HAP-1 (cell line): ENCODE measurements around the gene PWP1.

Experiments
- DNase-seq, 2 experiments: peaks; one replicate each; pipeline ENCODE4 v3.0.0-alpha.2; 2016 to 2020; ENCODE audit warnings: low spot score in 2 of 2
- H3K27me3 ChIP-seq: fragments of 250-450 bp; sonication (Bioruptor Pico); 2 replicates; pipeline ENCODE4 v1.5.1; 2020; ENCODE audit warnings: low read depth, mild to moderate bottlenecking, moderate library complexity
- H3K36me3 ChIP-seq: fragments of 250-450 bp; sonication (Bioruptor Pico); replicated peaks from 2 replicates; pipeline ENCODE4 v1.5.1; 2020; ENCODE audit warnings: mild to moderate bottlenecking
- H3K4me1 ChIP-seq: fragments of 250-450 bp; sonication (Bioruptor Pico); 2 replicates; pipeline ENCODE4 v1.5.1; 2020; ENCODE audit warnings: mild to moderate bottlenecking
- H3K4me3 ChIP-seq: fragments of 250-450 bp; sonication (Bioruptor Pico); 2 replicates; pipeline ENCODE4 v1.5.1; 2020; ENCODE audit warnings: mild to moderate bottlenecking, moderate library complexity
- H3K9me3 ChIP-seq: fragments of 250-450 bp; sonication (Bioruptor Pico); 2 replicates; pipeline ENCODE4 v1.5.1; 2020; ENCODE audit warnings: mild to moderate bottlenecking, moderate library complexity
- in situ Hi-C: fragments of 300-500 bp; cut with MboI; formaldehyde crosslinking; loops from 3 replicates; pipeline ENCODE4 v1.14.3; 2020; ENCODE audit warnings: low sequenced_read_pairs, inconsistent platforms, mixed read lengths

PWP1 gene

DNA sequence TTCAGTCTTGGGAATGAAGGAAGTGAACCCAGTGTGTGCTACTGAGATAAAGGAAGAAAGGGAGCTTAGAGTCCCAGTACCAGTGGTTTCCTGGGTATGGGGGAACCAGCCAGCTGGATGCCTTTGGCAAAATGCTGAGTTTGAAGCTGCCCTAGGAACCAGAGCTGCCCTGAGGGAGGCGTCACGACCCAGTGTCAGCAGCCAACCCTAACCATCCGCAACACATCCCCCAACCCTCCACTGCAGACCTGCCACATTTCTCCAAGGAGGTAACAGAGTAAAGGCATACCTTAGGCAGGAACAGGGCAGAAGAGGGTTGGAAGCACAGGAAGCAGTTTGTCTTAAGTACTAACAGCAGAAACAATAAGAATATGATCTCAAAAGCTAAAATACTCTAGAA, 46.8 kb downstream of the PWP1 start:
- DNase-seq: no peak
- Histone ChIP-seq H3K9me3 (no peaks in the 10 kb centered on the region), H3K36me3 (peaks cover 44% of the 10 kb centered on the region), H3K4me1 (no peaks in the 10 kb centered on the region), H3K27me3 (no peaks in the 10 kb centered on the region), H3K4me3 (no peak overlapping the region)
- in situ Hi-C loops: loop anchor here (25.0 kb wide), 1 partner anchor 805 kb away; no protein-coding TSS in a partner anchor

DNA sequence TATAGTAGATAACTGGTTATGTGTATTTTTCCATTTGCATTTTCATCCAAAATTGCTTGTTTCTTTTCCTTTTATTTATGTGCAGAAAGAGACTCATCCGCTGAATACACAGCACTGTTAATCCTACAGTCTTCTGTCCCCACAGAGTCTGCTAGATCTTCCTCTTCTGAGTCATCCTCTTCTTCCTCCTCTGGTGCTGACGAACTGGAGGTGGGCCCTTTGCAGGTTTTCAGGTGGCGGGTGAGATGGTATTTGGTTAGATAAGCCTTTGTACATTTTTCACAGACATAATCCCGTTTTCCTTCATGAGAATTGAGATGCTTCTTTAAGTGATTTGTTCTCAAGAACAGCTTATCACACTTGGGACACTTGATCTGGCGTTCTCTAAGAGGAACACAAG, 48.5 kb downstream of the PWP1 start:
- peaks cover 61% of the 10 kb centered on the region for H3K36me3 ChIP-seq
- no peaks in the 10 kb centered on the region for H3K27me3 ChIP-seq
- H3K4me3 ChIP-seq: no peak overlapping the region
- no peak for DNase-seq
- in situ Hi-C loops: loop anchor here (25.0 kb wide), 1 partner anchor 803 kb away; no protein-coding TSS in a partner anchor
- H3K9me3 ChIP-seq: no peaks in the 10 kb centered on the region
- H3K4me1 ChIP-seq: no peaks in the 10 kb centered on the region

DNA sequence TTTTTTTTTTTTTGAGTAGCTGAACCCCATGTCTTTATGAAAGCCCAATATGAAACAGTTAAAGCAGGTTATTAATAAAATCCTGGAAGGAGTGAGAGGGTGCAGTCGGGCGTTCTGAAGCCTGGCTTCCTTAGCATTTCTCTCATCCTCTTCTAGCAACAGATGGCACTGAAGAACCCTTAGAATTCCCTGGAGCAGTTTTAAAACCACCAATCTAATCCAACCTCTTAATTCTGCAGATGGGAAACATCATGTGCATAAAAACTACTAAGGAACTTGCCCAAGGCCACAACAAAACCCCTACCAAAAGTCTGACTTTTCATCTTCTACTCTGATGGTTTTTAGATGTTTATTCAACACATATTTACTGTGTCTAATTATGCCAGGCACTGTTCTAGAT, 50.2 kb downstream of the PWP1 start:
- Histone ChIP-seq H3K9me3 (no peaks in the 10 kb centered on the region), H3K27me3 (no peaks in the 10 kb centered on the region), H3K36me3 (peaks cover 78% of the 10 kb centered on the region), H3K4me3 (no peak overlapping the region), H3K4me1 (no peaks in the 10 kb centered on the region)
- DNase-seq: no peak
- in situ Hi-C loops: loop anchor here (25.0 kb wide), 1 partner anchor 802 kb away; no protein-coding TSS in a partner anchor

DNA sequence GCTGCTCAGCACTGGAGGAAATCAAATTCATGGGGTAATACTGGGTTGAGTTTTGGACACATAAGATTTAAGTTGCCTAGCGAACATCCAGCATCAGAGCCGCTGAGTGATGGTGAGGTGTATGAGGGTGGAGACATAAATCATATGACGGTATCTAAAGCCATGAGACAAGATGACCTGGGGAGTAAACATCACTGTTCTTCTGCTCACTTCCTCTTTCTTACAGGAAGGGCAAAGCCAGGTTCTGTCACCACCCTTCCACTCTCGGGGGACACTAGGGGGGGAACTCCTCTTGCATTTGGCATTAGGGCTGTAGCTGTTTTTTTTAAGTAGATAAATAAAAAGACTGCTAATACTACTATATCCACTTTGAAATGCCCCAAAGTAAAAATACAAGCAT, 51.3 kb downstream of the PWP1 start:
- H3K4me3 ChIP-seq: no peak overlapping the region
- no peak for DNase-seq
- H3K4me1 ChIP-seq: no peaks in the 10 kb centered on the region
- in situ Hi-C loops: loop anchor here (25.0 kb wide), 1 partner anchor 800 kb away; no protein-coding TSS in a partner anchor
- no peaks in the 10 kb centered on the region for H3K9me3 ChIP-seq
- no peaks in the 10 kb centered on the region for H3K27me3 ChIP-seq
- peaks cover 89% of the 10 kb centered on the region for H3K36me3 ChIP-seq

DNA sequence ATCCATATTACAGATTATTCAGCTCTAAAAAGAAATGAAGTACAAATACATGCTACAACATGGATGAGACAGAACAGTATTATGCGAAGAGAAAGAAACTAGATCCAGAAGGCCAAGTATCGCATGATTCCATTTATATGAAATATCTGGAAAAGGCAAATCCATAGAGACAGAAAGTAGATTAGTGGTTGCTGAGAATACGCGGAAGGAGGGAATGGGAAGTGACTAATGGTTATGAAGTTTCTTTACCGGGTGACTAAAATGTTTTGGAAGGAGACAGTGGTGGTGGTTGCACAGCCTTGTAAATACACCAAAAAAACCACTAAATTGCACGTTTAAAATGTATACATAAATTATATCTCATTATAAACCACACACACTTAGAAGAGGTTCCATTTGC, 62.9 kb downstream of the PWP1 start:
- no peaks in the 10 kb centered on the region for H3K4me1 ChIP-seq
- in situ Hi-C loops: loop anchor here (25.0 kb wide), 1 partner anchor 789 kb away; no protein-coding TSS in a partner anchor
- no peak overlapping the region for H3K4me3 ChIP-seq
- peaks cover 94% of the 10 kb centered on the region for H3K36me3 ChIP-seq
- H3K27me3 ChIP-seq: no peaks in the 10 kb centered on the region
- H3K9me3 ChIP-seq: no peaks in the 10 kb centered on the region
- no peak for DNase-seq

DNA sequence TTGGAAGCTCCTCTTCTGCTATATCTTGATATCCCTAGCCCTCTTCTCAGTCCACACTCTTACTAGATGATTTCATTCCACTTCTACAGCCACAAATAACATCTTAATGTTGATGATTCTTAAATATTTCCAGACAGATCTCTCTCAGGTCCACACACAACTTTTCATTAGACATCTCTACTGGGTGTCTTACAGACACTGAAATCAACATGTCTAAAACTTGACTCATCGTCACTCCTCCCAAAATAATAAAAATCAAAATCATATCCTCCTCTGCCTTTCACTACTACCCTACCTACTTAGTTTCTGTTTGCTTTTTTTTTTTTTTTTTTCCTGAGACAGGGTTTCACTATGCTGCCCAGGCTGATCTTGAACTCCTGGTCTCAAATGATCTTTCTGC, 63.5 kb downstream of the PWP1 start:
- DNase-seq: no peak
- in situ Hi-C loops: loop anchor here (25.0 kb wide), 1 partner anchor 788 kb away; no protein-coding TSS in a partner anchor
- no peak overlapping the region for H3K4me3 ChIP-seq
- H3K36me3 ChIP-seq: peaks cover 94% of the 10 kb centered on the region
- no peaks in the 10 kb centered on the region for H3K27me3 ChIP-seq
- H3K4me1 ChIP-seq: no peaks in the 10 kb centered on the region
- H3K9me3 ChIP-seq: no peaks in the 10 kb centered on the region

DNA sequence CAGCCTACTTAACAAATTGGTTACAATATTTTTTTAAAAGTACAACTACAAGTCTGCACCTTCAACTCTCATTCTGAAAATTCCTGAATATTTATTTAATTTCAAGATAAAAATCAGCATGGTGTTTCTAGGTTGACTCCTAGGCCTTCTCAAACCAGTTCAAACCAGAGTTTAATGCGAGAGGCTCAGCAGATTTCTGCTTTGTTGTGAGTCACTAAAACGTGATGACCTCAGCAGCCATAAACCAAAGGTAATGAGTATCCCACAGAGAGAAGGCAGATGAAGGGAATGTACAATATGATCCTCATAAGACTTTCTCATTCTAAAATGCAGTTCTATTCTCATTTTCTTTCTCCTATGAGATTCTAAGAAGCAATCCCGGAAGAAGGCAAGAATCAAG, 73.8 kb downstream of the PWP1 start:
- Histone ChIP-seq H3K4me3 (peak overlapping the region; percentile 81), H3K9me3 (no peaks in the 10 kb centered on the region), H3K27me3 (no peaks in the 10 kb centered on the region), H3K4me1 (peaks cover 6% of the 10 kb centered on the region), H3K36me3 (peaks cover 44% of the 10 kb centered on the region)
- in situ Hi-C loops: loop anchor here (5.0 kb wide), 1 partner anchor 72 kb away; the partner anchor contains the start of gene PWP1
- DNase-seq: peak; percentile 58 to 72

DNA sequence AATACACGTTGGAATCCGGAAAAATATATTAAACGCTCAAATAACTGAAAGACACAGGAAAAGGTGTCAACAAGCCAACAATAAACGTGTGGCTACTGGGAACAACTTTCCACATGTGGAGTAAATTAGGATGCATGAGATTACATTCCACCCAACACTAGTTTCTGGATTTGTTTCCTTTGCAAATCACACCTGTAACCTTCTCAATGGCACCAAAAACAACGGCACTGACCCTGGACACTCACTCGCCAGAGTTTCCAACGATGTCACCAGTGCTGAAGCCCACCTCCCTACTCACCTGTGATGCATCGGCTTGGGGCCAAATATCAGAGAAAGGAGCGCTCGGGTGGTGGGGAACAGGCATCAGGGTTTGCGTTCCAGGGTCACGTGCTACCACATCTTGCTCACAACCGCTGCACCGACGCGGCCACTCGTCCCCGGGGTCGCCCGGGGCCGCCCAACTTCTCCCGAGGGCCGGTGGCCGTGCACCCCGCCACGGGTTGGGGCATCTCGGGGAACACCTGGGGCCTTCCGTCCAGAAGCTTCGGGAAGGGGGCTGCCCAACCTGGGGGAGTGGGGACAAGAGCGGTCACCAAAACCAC, 74.7 kb downstream of the PWP1 start:
- no peaks in the 10 kb centered on the region for H3K9me3 ChIP-seq
- peak overlapping the region; percentile 81 for H3K4me3 ChIP-seq
- H3K27me3 ChIP-seq: no peaks in the 10 kb centered on the region
- peaks cover 6% of the 10 kb centered on the region for H3K4me1 ChIP-seq
- peaks cover 35% of the 10 kb centered on the region for H3K36me3 ChIP-seq
- in situ Hi-C loops: no loop called here
- DNase-seq: peak; percentile 13 to 56

DNA sequence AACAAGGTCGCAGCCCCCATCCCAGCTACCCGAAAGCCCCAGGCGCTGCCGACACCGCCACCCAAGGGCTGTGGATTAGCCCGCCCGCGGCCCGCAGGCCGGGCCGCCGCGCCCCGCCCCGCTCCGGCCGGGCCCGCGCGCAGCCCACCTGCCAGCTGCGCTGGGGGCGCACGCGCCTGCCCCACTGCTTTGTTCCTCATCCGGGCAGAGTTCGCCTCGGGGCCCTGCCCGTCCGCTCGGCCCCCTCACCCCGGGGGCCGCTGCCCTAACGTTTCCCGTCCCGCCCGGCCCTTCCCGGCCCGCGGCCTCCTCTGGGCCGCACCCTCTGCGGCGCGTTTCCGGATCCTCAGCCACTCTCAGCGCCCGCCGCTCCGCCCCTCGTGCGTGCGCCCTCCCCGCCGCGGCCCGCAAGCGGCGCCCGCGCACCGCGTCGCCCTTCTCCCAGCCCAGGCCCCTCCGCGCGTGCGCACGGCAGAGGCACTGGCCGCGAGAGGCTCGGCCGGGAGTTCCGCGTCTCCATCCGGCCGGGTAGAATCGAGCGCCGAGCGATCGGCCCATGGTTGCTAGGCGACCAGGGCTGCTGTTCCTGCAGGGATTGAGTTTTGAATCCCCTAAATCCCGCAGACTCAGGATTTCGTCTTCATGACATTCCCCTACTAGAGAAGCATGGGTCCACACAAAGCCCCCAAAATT, 75.4 kb downstream of the PWP1 start, which contains the start of gene PRDM4:
TSS of gene PRDM4 (minus strand) at position 329 of the 693 bp plus-strand sequence. CDS start 622 bp downstream, outside the sequence.
- Histone ChIP-seq H3K9me3 (no peaks in the 10 kb centered on the region), H3K4me3 (peak within 1 kb of the TSS; percentile 81), H3K36me3 (peaks cover 30% of the 10 kb centered on the region), H3K27me3 (no peaks in the 10 kb centered on the region), H3K4me1 (peaks cover 6% of the 10 kb centered on the region)
- in situ Hi-C loops: no loop called here
- peak; percentile 86 to 93 for DNase-seq

DNA sequence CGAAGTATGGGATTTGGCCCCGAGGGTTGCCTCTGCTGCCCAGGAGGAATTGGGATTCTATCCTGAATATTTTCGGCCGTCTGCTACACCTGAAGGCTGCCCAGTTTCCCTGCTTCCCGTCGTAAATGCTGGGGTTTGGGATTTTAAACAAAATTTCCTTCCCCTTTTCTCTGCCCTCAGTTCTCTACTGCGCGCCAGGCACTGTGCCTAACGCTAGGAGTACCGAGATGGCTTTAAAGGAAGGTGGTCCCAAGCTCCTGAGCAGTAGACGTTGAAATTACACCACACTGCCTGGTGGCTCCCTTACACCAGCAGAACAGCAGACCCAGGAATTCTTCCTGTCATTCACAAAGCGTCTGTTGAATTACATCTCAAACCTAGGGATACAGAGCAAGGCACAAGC, 75.9 kb downstream of the PWP1 start:
- H3K4me1 ChIP-seq: peaks cover 6% of the 10 kb centered on the region
- peak overlapping the region; percentile 81 for H3K4me3 ChIP-seq
- H3K27me3 ChIP-seq: no peaks in the 10 kb centered on the region
- in situ Hi-C loops: no loop called here
- no peak for DNase-seq
- peaks cover 24% of the 10 kb centered on the region for H3K36me3 ChIP-seq
- no peaks in the 10 kb centered on the region for H3K9me3 ChIP-seq
